Activated naive CD8-positive, alpha-beta T cell treated with anti-CD3 and anti-CD28 coated beads for 36 hours (primary cell): Measurements from ENCODE around the gene PID1. TPM values are rescaled to one million over a fixed set of nuclear protein-coding genes. Genes with fewer than 3 reads are reported as not detected.

ENCODE experiments used
- DNase-seq: peaks from one replicate; pipeline ENCODE4 v3.0.0; 2021
- H3K27ac Mint-ChIP-seq: one replicate; pipeline ENCODE4 v1.8.0; 2022; ENCODE audit warnings: mild to moderate bottlenecking, moderate library complexity, mixed read lengths
- H3K27me3 Mint-ChIP-seq: one replicate; pipeline ENCODE4 v1.8.0; 2022; ENCODE audit warnings: mild to moderate bottlenecking, mixed read lengths
- H3K36me3 Mint-ChIP-seq: one replicate; pipeline ENCODE4 v1.8.0; 2021; ENCODE audit warnings: mild to moderate bottlenecking, mixed read lengths
- H3K4me1 Mint-ChIP-seq: one replicate; pipeline ENCODE4 v1.8.0; 2021; ENCODE audit warnings: mixed read lengths
- H3K4me3 Mint-ChIP-seq: one replicate; pipeline ENCODE4 v1.8.0; 2022; ENCODE audit warnings: mild to moderate bottlenecking, moderate library complexity, mixed read lengths
- H3K9me3 Mint-ChIP-seq: one replicate; pipeline ENCODE4 v1.8.0; 2022; ENCODE audit warnings: mixed read lengths
- total RNA-seq, 2 experiments: library from RNA; stranded (reverse); gene quantifications; one replicate each; pipeline ENCODE4 v1.2.3, GENCODE V29; 2021

Gene PID1
- total RNA-seq, 2 experiments from 2014 or later: not detected

- H3K9me3 Mint-ChIP-seq: peaks cover 5% of the 10 kb centered on the region
- H3K4me1 Mint-ChIP-seq: no peaks in the 10 kb centered on the region
- H3K27me3 Mint-ChIP-seq: no peaks in the 10 kb centered on the region
- no peaks in the 10 kb centered on the region for H3K36me3 Mint-ChIP-seq
- DNase-seq: no peak
- no peak overlapping the region for H3K4me3 Mint-ChIP-seq
- H3K27ac Mint-ChIP-seq: no peak overlapping the region
These were observed 225.4 kb downstream of the PID1 start for GRCh38 chr2:229045671-229046070.

GRCh38 chr2:229044581-229044980 lies 226.5 kb downstream of the PID1 start:
- DNase-seq: no peak
- Mint-ChIP-seq H3K36me3 (no peaks in the 10 kb centered on the region), H3K27ac (no peak overlapping the region), H3K9me3 (peaks cover 7% of the 10 kb centered on the region), H3K4me1 (no peaks in the 10 kb centered on the region), H3K27me3 (no peaks in the 10 kb centered on the region), H3K4me3 (no peak overlapping the region)

- no peaks in the 10 kb centered on the region for H3K36me3 Mint-ChIP-seq
- H3K9me3 Mint-ChIP-seq: peaks cover 7% of the 10 kb centered on the region
- H3K4me3 Mint-ChIP-seq: no peak overlapping the region
- no peaks in the 10 kb centered on the region for H3K4me1 Mint-ChIP-seq
- no peak overlapping the region for H3K27ac Mint-ChIP-seq
- DNase-seq: no peak
- no peaks in the 10 kb centered on the region for H3K27me3 Mint-ChIP-seq
These were observed 227.4 kb downstream of the PID1 start for GRCh38 chr2:229043681-229044080.

- DNase-seq: no peak
- Mint-ChIP-seq H3K4me3 (no peak overlapping the region), H3K36me3 (no peaks in the 10 kb centered on the region), H3K9me3 (peaks cover 7% of the 10 kb centered on the region), H3K27me3 (no peaks in the 10 kb centered on the region), H3K27ac (no peak overlapping the region), H3K4me1 (no peaks in the 10 kb centered on the region)
These were observed 228.7 kb downstream of the PID1 start for GRCh38 chr2:229042349-229042748.

GRCh38 chr2:229041691-229042090 lies 229.4 kb downstream of the PID1 start:
- DNase-seq: no peak
- H3K9me3 Mint-ChIP-seq: peaks cover 5% of the 10 kb centered on the region
- H3K27ac Mint-ChIP-seq: no peak overlapping the region
- H3K36me3 Mint-ChIP-seq: no peaks in the 10 kb centered on the region
- H3K4me3 Mint-ChIP-seq: no peak overlapping the region
- no peaks in the 10 kb centered on the region for H3K4me1 Mint-ChIP-seq
- no peaks in the 10 kb centered on the region for H3K27me3 Mint-ChIP-seq

GRCh38 chr2:229037621-229038020 lies 233.5 kb downstream of the PID1 start:
- Mint-ChIP-seq H3K9me3 (peaks cover 4% of the 10 kb centered on the region), H3K27me3 (no peaks in the 10 kb centered on the region), H3K4me1 (no peaks in the 10 kb centered on the region), H3K27ac (no peak overlapping the region), H3K4me3 (no peak overlapping the region), H3K36me3 (no peaks in the 10 kb centered on the region)
- no peak for DNase-seq

GRCh38 chr2:229033816-229034215 lies 237.3 kb downstream of the PID1 start:
- Mint-ChIP-seq H3K36me3 (no peaks in the 10 kb centered on the region), H3K27ac (no peak overlapping the region), H3K27me3 (no peaks in the 10 kb centered on the region), H3K4me1 (no peaks in the 10 kb centered on the region), H3K4me3 (no peak overlapping the region), H3K9me3 (peaks cover 4% of the 10 kb centered on the region)
- DNase-seq: no peak

GRCh38 chr2:229032608-229033234 lies 238.4 kb downstream of the PID1 start:
- Mint-ChIP-seq H3K27me3 (no peaks in the 10 kb centered on the region), H3K9me3 (peaks cover 4% of the 10 kb centered on the region), H3K4me3 (no peak overlapping the region), H3K36me3 (no peaks in the 10 kb centered on the region), H3K27ac (no peak overlapping the region), H3K4me1 (no peaks in the 10 kb centered on the region)
- DNase-seq: no peak

GRCh38 chr2:229027353-229028105 lies 243.6 kb downstream of the PID1 start:
- no peaks in the 10 kb centered on the region for H3K27me3 Mint-ChIP-seq
- no peak for DNase-seq
- no peak overlapping the region for H3K27ac Mint-ChIP-seq
- no peak overlapping the region for H3K4me3 Mint-ChIP-seq
- H3K9me3 Mint-ChIP-seq: peaks cover 3% of the 10 kb centered on the region
- no peaks in the 10 kb centered on the region for H3K36me3 Mint-ChIP-seq
- H3K4me1 Mint-ChIP-seq: no peaks in the 10 kb centered on the region

- H3K9me3 Mint-ChIP-seq: peaks cover 3% of the 10 kb centered on the region
- no peaks in the 10 kb centered on the region for H3K27me3 Mint-ChIP-seq
- H3K27ac Mint-ChIP-seq: no peak overlapping the region
- no peaks in the 10 kb centered on the region for H3K36me3 Mint-ChIP-seq
- DNase-seq: no peak
- H3K4me3 Mint-ChIP-seq: no peak overlapping the region
- no peaks in the 10 kb centered on the region for H3K4me1 Mint-ChIP-seq
These were observed 245.4 kb downstream of the PID1 start for GRCh38 chr2:229025653-229026052.

GRCh38 chr2:229022652-229023051 lies 248.4 kb downstream of the PID1 start:
- Mint-ChIP-seq H3K36me3 (no peaks in the 10 kb centered on the region), H3K9me3 (peaks cover 4% of the 10 kb centered on the region), H3K4me3 (no peak overlapping the region), H3K27me3 (no peaks in the 10 kb centered on the region), H3K4me1 (no peaks in the 10 kb centered on the region), H3K27ac (no peak overlapping the region)
- DNase-seq: no peak

- no peaks in the 10 kb centered on the region for H3K4me1 Mint-ChIP-seq
- H3K9me3 Mint-ChIP-seq: peaks cover 4% of the 10 kb centered on the region
- no peaks in the 10 kb centered on the region for H3K36me3 Mint-ChIP-seq
- H3K27me3 Mint-ChIP-seq: no peaks in the 10 kb centered on the region
- no peak overlapping the region for H3K27ac Mint-ChIP-seq
- no peak overlapping the region for H3K4me3 Mint-ChIP-seq
- no peak for DNase-seq
These were observed 249.0 kb downstream of the PID1 start for GRCh38 chr2:229022071-229022470.

GRCh38 chr2:229009816-229010215 lies 261.3 kb downstream of the PID1 start:
- Mint-ChIP-seq H3K4me3 (no peak overlapping the region), H3K9me3 (no peaks in the 10 kb centered on the region), H3K27ac (no peak overlapping the region), H3K27me3 (no peaks in the 10 kb centered on the region), H3K4me1 (no peaks in the 10 kb centered on the region), H3K36me3 (no peaks in the 10 kb centered on the region)
- no peak for DNase-seq

GRCh38 chr2:229003256-229003655 lies 267.8 kb downstream of the PID1 start:
- Mint-ChIP-seq H3K9me3 (peaks cover 12% of the 10 kb centered on the region), H3K27ac (no peak overlapping the region), H3K4me1 (no peaks in the 10 kb centered on the region), H3K4me3 (no peak overlapping the region), H3K36me3 (no peaks in the 10 kb centered on the region), H3K27me3 (no peaks in the 10 kb centered on the region)
- no peak for DNase-seq

GRCh38 chr2:229001196-229001595 lies 269.9 kb downstream of the PID1 start:
- H3K27me3 Mint-ChIP-seq: no peaks in the 10 kb centered on the region
- H3K9me3 Mint-ChIP-seq: peaks cover 14% of the 10 kb centered on the region
- no peak overlapping the region for H3K27ac Mint-ChIP-seq
- no peak for DNase-seq
- no peak overlapping the region for H3K4me3 Mint-ChIP-seq
- H3K36me3 Mint-ChIP-seq: no peaks in the 10 kb centered on the region
- no peaks in the 10 kb centered on the region for H3K4me1 Mint-ChIP-seq

- Mint-ChIP-seq H3K27ac (no peak overlapping the region), H3K27me3 (no peaks in the 10 kb centered on the region), H3K4me1 (no peaks in the 10 kb centered on the region), H3K9me3 (peaks cover 14% of the 10 kb centered on the region), H3K4me3 (no peak overlapping the region), H3K36me3 (no peaks in the 10 kb centered on the region)
- DNase-seq: no peak
These were observed 271.8 kb downstream of the PID1 start for GRCh38 chr2:228999326-228999725.
